HCT116 (cell line): Measurements from ENCODE around the gene ZNF443.

ENCODE experiments used
- EZH2phosphoT487 ChIP-seq: fragments of 200-600 bp; IDR thresholded peaks from 2 replicates; pipeline ENCODE4 v1.6.1; 2018; ENCODE audit warnings: antibody characterized with exemption, borderline replicate concordance
- ZFX ChIP-seq: fragments of 450-650 bp; IDR thresholded peaks from 2 replicates; pipeline ENCODE4 v1.6.1; 2017

DNA sequence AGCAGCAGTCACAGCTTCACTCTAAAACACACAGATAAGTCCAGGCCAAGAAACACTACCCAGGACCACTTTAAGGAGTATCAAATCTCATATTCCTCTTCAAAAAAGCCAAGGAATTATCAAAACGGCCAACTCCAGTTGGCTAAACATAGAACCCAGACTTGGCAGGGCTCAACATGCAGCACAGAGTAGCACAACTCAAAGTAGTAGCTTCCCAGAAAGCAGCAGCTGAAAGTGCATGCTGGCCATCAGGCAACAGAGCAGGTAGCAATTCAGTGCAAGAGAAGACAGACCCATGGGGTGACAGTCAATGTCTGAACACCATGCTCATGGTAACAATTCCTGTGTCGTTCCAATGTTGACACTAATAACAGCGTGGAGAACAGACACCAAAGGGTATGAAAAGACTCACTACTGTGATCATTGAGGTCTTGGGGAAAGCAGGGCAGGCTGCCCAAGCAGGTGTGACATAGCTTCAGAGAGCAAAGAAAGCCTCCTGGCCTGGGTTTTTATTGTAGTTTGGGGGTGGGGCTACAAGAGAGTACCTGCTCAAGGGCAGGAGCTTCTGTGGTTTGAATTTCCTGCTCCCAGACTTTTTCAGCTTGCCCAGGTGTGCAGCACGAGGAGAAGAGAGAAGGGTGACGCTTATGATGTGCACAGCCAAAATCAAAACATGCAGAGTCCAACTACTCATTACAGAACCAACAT is 37.6 kb upstream of the ZNF443 start:
- TF ChIP-seq ZFX (no peak), EZH2phosphoT487 (no peak)
